CD4-positive, alpha-beta T cell treated with Interleukin-2 at 100 ng/mL for 4 hours (primary cell): ENCODE measurements around the gene BLOC1S6.
A peak's percentile ranks its signal among the peaks of the same experiment; 100 is the strongest.

ENCODE experiments used
- DNase-seq: peaks from one replicate; pipeline ENCODE4 v3.0.0-alpha.2; 2020; ENCODE audit warnings: low spot score

Gene BLOC1S6

GRCh38 chr15:45588219-45588875 is 1.2 kb downstream of the BLOC1S6 start:
- no peak for DNase-seq

- no peak for DNase-seq
These were observed 2.1 kb downstream of the BLOC1S6 start for GRCh38 chr15:45589256-45589655.

- no peak for DNase-seq
These were observed 7.1 kb downstream of the BLOC1S6 start for GRCh38 chr15:45594319-45594718.

- DNase-seq: no peak
These were observed 7.8 kb downstream of the BLOC1S6 start for GRCh38 chr15:45594835-45595530.

- DNase-seq: no peak
These were observed 16.7 kb downstream of the BLOC1S6 start for GRCh38 chr15:45603881-45604280.

GRCh38 chr15:45604326-45604725 is 17.1 kb downstream of the BLOC1S6 start:
- DNase-seq: no peak

DNA sequence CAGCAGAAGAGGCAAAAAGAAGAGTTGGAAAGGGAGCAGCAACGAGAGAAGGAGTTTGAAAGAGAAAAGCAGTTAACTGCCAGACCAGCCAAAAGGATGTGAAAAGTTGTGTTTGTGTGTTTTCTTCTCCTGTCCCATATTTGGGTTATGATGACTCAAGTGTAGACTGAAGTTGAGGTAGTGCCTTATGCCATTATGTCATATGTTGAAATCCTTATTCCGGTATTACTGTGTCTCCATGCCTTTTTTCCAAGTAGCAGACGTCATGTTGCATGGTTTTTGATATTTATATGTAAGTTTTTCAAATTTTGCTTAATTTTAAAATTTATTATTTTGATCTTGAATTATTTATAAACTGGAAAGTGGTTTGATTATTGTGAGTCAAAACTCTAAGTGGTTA is 19.2 kb downstream of the BLOC1S6 start:
- DNase-seq: no peak

GRCh38 chr15:45606841-45607240 is 19.7 kb downstream of the BLOC1S6 start:
- DNase-seq: no peak

DNA sequence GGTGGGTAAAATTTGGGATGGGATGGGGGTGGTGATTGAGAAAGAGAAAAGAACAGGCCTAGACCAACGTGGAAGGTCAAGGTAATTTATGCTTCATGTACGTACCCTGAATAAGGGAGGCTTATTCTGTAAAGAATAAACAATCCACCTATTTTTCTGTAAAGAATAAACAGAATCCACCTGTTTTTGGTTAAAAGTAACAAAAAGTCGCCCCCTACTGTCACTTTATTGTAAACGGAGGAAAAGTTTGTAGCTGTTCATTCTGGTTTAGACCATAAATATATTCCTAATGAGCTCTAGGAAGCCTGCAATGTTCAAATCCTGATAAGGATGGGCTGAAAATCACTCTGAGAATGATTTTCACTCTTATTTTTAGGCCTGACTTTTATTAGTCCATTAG is 24.1 kb downstream of the BLOC1S6 start:
- peak; percentile 40 for DNase-seq

DNA sequence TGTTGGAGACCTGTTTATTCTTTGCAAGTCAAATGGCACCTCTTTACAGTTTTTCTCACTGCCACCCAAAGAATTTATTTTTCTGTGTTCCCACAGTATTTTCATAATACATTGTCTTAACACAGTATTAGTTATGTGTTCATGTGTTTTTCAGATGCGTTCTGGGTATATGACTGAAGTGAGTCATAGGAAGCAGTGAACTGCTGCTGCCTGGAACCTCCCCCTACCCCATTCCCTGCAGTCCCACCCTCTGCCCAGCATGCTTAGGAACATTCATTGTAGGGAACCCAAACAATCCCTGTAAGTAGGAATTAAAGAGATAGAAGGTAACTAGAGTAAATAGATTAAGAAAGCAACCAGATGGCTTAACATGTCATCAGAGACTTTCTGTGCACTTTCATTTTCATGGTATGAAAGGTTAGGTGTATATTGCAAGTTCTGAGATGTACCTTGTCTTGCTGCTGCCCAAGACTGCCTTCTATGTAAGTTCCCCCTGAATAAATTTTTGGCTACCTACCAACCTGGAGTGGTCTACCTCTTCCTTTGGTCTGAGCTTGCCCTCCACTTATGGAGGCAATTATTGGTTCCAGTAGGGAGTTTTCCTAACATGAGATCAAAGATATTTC is 25.7 kb downstream of the BLOC1S6 start:
- no peak for DNase-seq

- no peak for DNase-seq
These were observed 29.7 kb downstream of the BLOC1S6 start for GRCh38 chr15:45616901-45617323.

GRCh38 chr15:45618813-45619212 is 31.6 kb downstream of the BLOC1S6 start:
- no peak for DNase-seq

DNA sequence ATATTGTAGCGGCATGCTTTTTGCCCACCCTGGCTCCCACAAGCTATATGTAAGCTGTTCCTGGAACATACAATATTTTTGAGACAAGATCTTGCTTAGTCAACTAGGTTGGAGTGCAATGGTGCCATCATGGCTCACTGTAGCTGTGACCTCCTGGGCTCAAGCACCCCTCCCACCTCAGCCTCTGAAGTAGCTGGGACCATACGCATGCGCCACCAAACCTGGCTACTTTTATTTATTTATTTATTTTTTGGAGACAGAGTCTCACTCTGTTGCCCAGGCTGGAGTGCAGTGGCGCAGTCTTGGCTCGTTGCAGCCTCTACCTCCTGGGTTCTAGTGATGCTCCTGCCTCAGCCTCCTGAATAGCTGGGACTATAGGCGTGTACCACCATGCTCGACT is 41.0 kb downstream of the BLOC1S6 start:
- no peak for DNase-seq

DNA sequence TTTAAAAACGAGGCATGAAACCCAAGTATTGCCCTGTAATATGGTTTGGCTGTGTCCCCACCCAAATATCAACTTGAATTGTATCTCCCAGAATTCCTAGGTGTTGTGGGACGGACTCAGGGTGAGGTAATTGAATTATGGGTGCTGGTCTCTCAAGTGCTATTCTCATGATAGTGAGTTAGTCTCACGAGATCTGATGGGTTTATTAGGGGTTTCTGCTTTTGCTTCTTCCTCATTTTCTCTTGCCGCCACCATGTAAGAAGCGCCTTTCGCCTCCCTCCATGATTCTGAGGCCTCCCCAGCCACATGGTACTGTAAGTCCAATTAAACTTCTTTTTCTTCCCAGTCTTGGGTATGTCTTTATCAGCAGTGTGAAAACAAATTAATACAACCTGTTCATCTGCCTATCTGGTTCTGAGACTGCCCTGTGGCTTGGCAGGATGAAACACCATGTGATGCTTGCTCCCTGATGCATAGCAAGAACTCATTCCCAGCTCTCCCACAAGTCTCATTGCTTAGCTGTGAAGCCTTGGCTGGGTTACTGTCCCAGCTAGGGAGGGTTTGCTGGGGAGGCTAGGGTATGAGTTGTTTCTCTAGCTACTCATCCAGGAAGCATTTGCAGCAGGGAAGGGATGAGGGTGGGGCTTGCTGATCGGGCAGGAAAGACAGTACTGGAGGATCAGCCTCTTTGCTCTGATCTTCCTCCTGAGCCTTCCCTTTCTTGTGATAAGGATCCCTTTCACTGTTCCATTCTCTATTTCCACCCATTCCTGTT is 43.9 kb downstream of the BLOC1S6 start:
- no peak for DNase-seq

DNA sequence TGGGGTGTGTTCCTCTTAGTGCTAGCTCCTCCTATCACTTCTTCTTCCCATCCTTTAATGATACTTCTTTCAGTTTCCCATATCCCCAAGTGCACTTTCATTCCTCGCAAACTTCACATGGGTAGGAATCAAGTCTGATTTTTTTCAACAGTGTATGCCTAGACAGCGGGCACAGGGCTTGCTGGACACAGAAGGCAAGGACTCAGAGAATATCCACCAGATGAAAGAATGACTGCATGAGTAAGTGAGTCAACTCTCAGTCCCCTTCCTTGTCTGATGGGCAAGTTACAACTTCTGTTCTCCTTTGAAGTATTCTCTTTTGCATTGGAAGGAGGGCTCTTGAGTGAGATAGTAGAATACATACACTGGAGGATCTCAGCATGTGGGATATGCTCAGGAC is 44.6 kb downstream of the BLOC1S6 start:
- DNase-seq: no peak

GRCh38 chr15:45634432-45635190 is 47.4 kb downstream of the BLOC1S6 start, which contains the start of gene SQOR:
TSS of gene SQOR (plus strand) at chr15:45635029. CDS start at chr15:45658924, 23,895 bp downstream.
- peak; percentile 68 for DNase-seq

DNA sequence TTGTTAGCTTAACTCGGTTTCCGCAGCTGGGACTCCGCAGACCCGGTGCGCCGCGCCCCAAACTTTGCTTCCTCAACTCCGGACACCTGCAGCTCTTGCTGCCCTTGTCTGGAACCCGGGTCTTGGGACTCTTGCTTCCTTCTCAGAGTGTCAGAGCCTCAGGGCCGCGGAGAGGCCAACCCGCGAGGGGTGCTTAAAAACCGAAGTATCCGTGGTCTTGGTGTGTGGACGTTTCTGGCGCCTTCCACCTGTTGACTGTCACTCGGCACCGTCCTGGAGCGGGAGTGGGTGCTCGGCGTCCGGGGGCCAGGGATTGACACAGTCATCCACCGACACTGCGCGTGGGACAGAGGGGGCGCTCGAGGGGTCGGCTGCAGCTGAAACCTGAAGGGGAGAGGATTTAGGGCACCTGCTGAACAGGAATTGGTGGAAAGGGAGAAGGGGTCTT is 48.0 kb downstream of the BLOC1S6 start:
- DNase-seq: peak; percentile 69

GRCh38 chr15:45635763-45636292 is 48.6 kb downstream of the BLOC1S6 start:
- no peak for DNase-seq

- no peak for DNase-seq
These were observed 50.0 kb downstream of the BLOC1S6 start for GRCh38 chr15:45637141-45637540.

DNA sequence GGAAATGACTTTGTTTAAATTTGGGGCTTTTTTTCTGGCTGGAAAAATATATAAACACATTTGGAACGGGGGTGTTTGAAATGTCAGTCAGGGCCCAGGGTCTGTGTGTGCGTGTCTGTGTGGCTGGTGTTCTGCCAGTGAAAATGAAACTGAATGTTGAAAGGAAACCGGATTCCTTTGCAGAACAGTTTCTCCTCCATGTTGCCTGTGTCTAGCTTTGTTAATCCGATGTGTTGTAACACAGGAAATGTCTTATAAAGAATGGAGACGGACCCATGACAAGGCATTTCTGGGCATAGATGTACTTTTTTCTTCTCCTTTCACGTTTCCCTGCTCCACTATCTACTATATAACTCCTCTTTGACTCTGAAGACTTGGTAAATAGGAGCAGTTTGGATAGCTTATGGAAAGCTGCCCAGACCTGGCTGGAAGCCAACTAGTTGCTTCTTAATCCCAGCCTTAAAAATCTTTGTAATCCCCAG is 50.4 kb downstream of the BLOC1S6 start:
- peak; percentile 74 for DNase-seq

GRCh38 chr15:45640616-45641015 is 53.4 kb downstream of the BLOC1S6 start:
- no peak for DNase-seq
